Spleen (tissue), 7 donors: Measurements from ENCODE around the gene DNAJA2.

Source experiments
- CTCF ChIP-seq, 11 experiments: fragments of 200-600 bp in 7 of 11; fragments of 450-650 bp in 4 of 11; sonication (generic) in 4 of 11; IDR thresholded peaks in 8 of 11; conservative IDR thresholded peaks in 3 of 11; 1 replicate in 7 of 11; 2 replicates in 4 of 11; pipeline versions ENCODE4 v1.4.0 to v1.8.0; 2016 to 2021; ENCODE audit warnings: antibody characterized with exemption in 11 of 11, inconsistent platforms in 4 of 11, mild to moderate bottlenecking in 1 of 11
- POLR2A ChIP-seq, 3 donors: fragments of 450-650 bp; IDR thresholded peaks; one replicate each; pipeline ENCODE4 v1.5.1; 2017; ENCODE audit warnings: antibody characterized with exemption in 3 of 3, mild to moderate bottlenecking in 1 of 3
- POLR2AphosphoS5 ChIP-seq, 3 donors: sonication (generic); formaldehyde crosslinking; IDR thresholded peaks; one replicate each; pipeline ENCODE4 v1.5.1; 2017; ENCODE audit warnings: antibody characterized with exemption in 3 of 3
- donor health status: DM: no; HTN: no; CAD: no; lungs with moderate emphysema.
- donor health status: DM: no; HTN: no; CAD: no.
- donor health status: DM: no; HTN: no; CAD: no.

GRCh38 chr16:46996391-46996790 lies 22.9 kb upstream of the DNAJA2 start:
- no peak for TF ChIP-seq CTCF (IDR thresholded peaks at IDR 0.05 in 8 of 11, conservative IDR thresholded peaks at IDR 0.05 in 3 of 11)
- no peak for TF ChIP-seq POLR2A (IDR thresholded peaks at IDR 0.05)
- no peak for TF ChIP-seq POLR2AphosphoS5 (IDR thresholded peaks at IDR 0.05)
